HepG2 (cell line): ENCODE measurements around the gene NDUFAF5. TPM values are rescaled to one million over a fixed set of nuclear protein-coding genes. Genes with fewer than 3 reads are reported as not detected.

Experiments
- CENPT ChIP-seq: sonication (generic); formaldehyde crosslinking; IDR thresholded peaks from 2 replicates; pipeline ENCODE4 v1.8.0; 2022; ENCODE audit warnings: low read depth, mild to moderate bottlenecking, moderate library complexity, missing genetic modification reagents
- CREM ChIP-seq, 2 experiments: sonication (generic) in 1 of 2; formaldehyde crosslinking in 1 of 2; IDR thresholded peaks; 2 replicates each; pipeline versions ENCODE4 v1.4.0 to v1.6.1; 2016 to 2020; ENCODE audit warnings: antibody characterized with exemption in 1 of 2, mild to moderate bottlenecking in 1 of 2, missing genetic modification reagents in 1 of 2
- FOXK1 ChIP-seq: sonication (generic); formaldehyde crosslinking; IDR thresholded peaks from 2 replicates; pipeline ENCODE4 v1.4.0; 2020; ENCODE audit warnings: low read depth, missing genetic modification reagents, borderline replicate concordance
- KAT8 ChIP-seq: IDR thresholded peaks from 2 replicates; pipeline ENCODE4 v1.6.1; 2016; ENCODE audit warnings: missing genetic modification reagents, missing compliant biosample characterization
- KDM5A ChIP-seq: fragments of 200-600 bp; sonication (generic); IDR thresholded peaks from 2 replicates; pipeline ENCODE4 v1.7.0; 2018; ENCODE audit warnings: antibody characterized with exemption, mild to moderate bottlenecking, low read length, borderline replicate concordance
- MEIS2 ChIP-seq: sonication (generic); formaldehyde crosslinking; IDR thresholded peaks from 2 replicates; pipeline ENCODE4 v1.9.0; 2021; ENCODE audit warnings: mild to moderate bottlenecking, missing genetic modification reagents
- SIX1 ChIP-seq: sonication (generic); formaldehyde crosslinking; IDR thresholded peaks from 2 replicates; pipeline ENCODE4 v1.4.0; 2020; ENCODE audit warnings: missing genetic modification reagents, borderline replicate concordance
- ZNF224 ChIP-seq: sonication (generic); formaldehyde crosslinking; IDR thresholded peaks from 2 replicates; pipeline ENCODE4 v1.5.0; 2020; ENCODE audit warnings: mild to moderate bottlenecking, missing genetic modification reagents
- ZNF274 ChIP-seq: sonication (generic); formaldehyde crosslinking; IDR thresholded peaks from 2 replicates; pipeline ENCODE4 v1.5.1; 2020; ENCODE audit warnings: mild to moderate bottlenecking, missing genetic modification reagents
- ZNF44 ChIP-seq: sonication (generic); formaldehyde crosslinking; IDR thresholded peaks from 2 replicates; pipeline ENCODE4 v1.5.1; 2020; ENCODE audit warnings: mild to moderate bottlenecking, missing genetic modification reagents
- polyA plus RNA-seq, 8 experiments: library from polyadenylated mRNA; depleted of rRNA in 3 of 8; stranded (reverse) in 7 of 8; unstranded in 1 of 8; fragments of >200 nt; fragmentation: Illumina TruSeq in 4 of 8; extraction: Trizol in 4 of 8; gene quantifications; 2 replicates each; pipeline versions ENCODE4 v1.2.1 to v1.2.3, GENCODE V29; 2011 to 2016; ENCODE audit warnings: low read depth in 4 of 8, missing spikeins in 1 of 8, mixed read lengths in 1 of 8; ENCODE audit not compliant: insufficient read depth in 1 of 8
- total RNA-seq, 5 experiments: library from RNA; depleted of rRNA; stranded (reverse); fragments of >200 nt; fragmentation: Illumina TruSeq; extraction: Trizol; gene quantifications; 2 replicates each; pipeline ENCODE4 v1.2.3, GENCODE V29; 2016; ENCODE audit warnings: low read depth in 1 of 5
- TF ChIP-seq, protein P1 (sequence below): sonication (generic); formaldehyde crosslinking; IDR thresholded peaks from 2 replicates; pipeline ENCODE4 v1.8.1; 2023; ENCODE audit warnings: mild to moderate bottlenecking, inconsistent platforms, moderate library complexity, missing genetic modification reagents, borderline replicate concordance
- TF ChIP-seq, protein P2 (sequence below): sonication (generic); formaldehyde crosslinking; IDR thresholded peaks from 2 replicates; pipeline ENCODE4 v1.8.0; 2023; ENCODE audit warnings: mild to moderate bottlenecking, missing genetic modification reagents
- TF ChIP-seq, protein P3 (sequence below): sonication (generic); formaldehyde crosslinking; IDR thresholded peaks from 2 replicates; pipeline ENCODE4 v1.5.0; 2020; ENCODE audit warnings: mild to moderate bottlenecking, missing genetic modification reagents, borderline replicate concordance
- TF ChIP-seq, protein P4 (sequence below), 2 experiments: sonication (generic) in 1 of 2; formaldehyde crosslinking in 1 of 2; IDR thresholded peaks; 2 replicates each; pipeline versions ENCODE4 v1.4.0 to v1.6.1; 2016 to 2020; ENCODE audit warnings: borderline replicate concordance in 1 of 2, low read depth in 1 of 2, mild to moderate bottlenecking in 1 of 2, missing genetic modification reagents in 1 of 2

NDUFAF5 gene
- total and polyA plus RNA-seq, 2 of the 13 experiments (the other 11 are each of a cell fraction or from before 2014, with no cell fraction given): 23.1 to 66.7 TPM

DNA sequence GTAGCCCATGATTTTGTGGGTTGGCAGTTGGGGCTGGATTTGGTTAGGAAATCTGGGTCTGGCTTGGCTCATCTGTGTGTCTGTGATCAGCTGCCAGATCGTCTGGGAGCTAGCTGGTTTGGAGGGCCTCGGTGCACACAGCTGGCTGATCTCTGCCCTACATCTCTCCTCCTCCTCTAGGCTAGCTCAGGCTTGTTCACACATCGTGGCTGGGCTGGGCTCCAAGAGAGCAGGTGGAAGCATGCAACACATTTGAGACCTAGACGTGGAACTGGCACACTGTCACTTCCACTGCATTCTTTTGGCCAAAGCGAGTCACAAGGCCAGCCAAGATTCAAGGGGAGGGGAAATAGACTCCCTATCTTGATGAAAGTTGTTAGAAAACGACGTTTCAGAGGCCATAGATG, 15.9 kb downstream of the NDUFAF5 start (continued):
- TF ChIP-seq, protein P1, sequence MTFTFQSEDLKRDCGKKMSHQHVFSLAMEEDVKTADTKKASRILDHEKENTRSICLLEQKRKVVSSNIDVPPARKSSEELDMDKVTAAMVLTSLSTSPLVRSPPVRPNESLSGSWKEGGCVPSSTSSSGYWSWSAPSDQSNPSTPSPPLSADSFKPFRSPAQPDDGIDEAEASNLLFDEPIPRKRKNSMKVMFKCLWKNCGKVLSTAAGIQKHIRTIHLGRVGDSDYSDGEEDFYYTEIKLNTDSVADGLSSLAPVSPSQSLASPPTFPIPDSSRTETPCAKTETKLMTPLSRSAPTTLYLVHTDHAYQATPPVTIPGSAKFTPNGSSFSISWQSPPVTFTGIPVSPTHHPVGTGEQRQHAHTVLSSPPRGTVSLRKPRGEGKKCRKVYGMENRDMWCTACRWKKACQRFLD (CRISPR knock-in tag): no peak
- TF ChIP-seq ZNF224 (CRISPR knock-in tag) (no peak), ZNF44 (CRISPR knock-in tag) (no peak), FOXK1 (CRISPR knock-in tag) (no peak), SIX1 (CRISPR knock-in tag) (no peak), KAT8 (CRISPR knock-in tag) (0 out of 2 replicates have a peak, but pooled peaks have one; percentile 18), KDM5A (no peak), MEIS2 (peak; percentile 46; the same call in 1 of the 2 replicates), ZNF274 (CRISPR knock-in tag) (peak; percentile 64; the same call in 1 of the 2 replicates), CENPT (no peak), CREM (IDR thresholded peaks at IDR 0.05) (no peak), CREM (CRISPR knock-in tag; IDR thresholded peaks at IDR 0.05) (no peak)
- TF ChIP-seq, protein P2, sequence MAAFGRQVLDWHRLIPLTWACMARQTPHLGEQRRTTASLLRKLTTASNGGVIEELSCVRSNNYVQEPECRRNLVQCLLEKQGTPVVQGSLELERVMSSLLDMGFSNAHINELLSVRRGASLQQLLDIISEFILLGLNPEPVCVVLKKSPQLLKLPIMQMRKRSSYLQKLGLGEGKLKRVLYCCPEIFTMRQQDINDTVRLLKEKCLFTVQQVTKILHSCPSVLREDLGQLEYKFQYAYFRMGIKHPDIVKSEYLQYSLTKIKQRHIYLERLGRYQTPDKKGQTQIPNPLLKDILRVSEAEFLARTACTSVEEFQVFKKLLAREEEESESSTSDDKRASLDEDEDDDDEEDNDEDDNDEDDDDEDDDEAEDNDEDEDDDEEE (CRISPR knock-in tag): no peak
- TF ChIP-seq, protein P3, sequence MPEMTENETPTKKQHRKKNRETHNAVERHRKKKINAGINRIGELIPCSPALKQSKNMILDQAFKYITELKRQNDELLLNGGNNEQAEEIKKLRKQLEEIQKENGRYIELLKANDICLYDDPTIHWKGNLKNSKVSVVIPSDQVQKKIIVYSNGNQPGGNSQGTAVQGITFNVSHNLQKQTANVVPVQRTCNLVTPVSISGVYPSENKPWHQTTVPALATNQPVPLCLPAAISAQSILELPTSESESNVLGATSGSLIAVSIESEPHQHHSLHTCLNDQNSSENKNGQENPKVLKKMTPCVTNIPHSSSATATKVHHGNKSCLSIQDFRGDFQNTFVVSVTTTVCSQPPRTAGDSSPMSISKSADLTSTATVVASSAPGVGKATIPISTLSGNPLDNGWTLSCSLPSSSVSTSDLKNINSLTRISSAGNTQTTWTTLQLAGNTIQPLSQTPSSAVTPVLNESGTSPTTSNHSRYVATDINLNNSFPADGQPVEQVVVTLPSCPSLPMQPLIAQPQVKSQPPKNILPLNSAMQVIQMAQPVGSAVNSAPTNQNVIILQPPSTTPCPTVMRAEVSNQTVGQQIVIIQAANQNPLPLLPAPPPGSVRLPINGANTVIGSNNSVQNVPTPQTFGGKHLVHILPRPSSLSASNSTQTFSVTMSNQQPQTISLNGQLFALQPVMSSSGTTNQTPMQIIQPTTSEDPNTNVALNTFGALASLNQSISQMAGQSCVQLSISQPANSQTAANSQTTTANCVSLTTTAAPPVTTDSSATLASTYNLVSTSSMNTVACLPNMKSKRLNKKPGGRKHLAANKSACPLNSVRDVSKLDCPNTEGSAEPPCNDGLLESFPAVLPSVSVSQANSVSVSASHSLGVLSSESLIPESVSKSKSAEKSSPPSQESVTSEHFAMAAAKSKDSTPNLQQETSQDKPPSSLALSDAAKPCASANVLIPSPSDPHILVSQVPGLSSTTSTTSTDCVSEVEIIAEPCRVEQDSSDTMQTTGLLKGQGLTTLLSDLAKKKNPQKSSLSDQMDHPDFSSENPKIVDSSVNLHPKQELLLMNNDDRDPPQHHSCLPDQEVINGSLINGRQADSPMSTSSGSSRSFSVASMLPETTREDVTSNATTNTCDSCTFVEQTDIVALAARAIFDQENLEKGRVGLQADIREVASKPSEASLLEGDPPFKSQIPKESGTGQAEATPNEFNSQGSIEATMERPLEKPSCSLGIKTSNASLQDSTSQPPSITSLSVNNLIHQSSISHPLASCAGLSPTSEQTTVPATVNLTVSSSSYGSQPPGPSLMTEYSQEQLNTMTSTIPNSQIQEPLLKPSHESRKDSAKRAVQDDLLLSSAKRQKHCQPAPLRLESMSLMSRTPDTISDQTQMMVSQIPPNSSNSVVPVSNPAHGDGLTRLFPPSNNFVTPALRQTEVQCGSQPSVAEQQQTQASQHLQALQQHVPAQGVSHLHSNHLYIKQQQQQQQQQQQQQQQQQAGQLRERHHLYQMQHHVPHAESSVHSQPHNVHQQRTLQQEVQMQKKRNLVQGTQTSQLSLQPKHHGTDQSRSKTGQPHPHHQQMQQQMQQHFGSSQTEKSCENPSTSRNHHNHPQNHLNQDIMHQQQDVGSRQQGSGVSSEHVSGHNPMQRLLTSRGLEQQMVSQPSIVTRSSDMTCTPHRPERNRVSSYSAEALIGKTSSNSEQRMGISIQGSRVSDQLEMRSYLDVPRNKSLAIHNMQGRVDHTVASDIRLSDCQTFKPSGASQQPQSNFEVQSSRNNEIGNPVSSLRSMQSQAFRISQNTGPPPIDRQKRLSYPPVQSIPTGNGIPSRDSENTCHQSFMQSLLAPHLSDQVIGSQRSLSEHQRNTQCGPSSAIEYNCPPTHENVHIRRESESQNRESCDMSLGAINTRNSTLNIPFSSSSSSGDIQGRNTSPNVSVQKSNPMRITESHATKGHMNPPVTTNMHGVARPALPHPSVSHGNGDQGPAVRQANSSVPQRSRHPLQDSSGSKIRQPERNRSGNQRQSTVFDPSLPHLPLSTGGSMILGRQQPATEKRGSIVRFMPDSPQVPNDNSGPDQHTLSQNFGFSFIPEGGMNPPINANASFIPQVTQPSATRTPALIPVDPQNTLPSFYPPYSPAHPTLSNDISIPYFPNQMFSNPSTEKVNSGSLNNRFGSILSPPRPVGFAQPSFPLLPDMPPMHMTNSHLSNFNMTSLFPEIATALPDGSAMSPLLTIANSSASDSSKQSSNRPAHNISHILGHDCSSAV (CRISPR knock-in tag): no peak
- TF ChIP-seq, protein P4, sequence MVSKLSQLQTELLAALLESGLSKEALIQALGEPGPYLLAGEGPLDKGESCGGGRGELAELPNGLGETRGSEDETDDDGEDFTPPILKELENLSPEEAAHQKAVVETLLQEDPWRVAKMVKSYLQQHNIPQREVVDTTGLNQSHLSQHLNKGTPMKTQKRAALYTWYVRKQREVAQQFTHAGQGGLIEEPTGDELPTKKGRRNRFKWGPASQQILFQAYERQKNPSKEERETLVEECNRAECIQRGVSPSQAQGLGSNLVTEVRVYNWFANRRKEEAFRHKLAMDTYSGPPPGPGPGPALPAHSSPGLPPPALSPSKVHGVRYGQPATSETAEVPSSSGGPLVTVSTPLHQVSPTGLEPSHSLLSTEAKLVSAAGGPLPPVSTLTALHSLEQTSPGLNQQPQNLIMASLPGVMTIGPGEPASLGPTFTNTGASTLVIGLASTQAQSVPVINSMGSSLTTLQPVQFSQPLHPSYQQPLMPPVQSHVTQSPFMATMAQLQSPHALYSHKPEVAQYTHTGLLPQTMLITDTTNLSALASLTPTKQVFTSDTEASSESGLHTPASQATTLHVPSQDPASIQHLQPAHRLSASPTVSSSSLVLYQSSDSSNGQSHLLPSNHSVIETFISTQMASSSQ (IDR thresholded peaks at IDR 0.05; ENCODE audit: low read depth): no peak
- TF ChIP-seq, protein P4 (CRISPR knock-in tag; IDR thresholded peaks at IDR 0.05; ENCODE audit: borderline replicate concordance): peak; percentile 53; the same call in 1 of the 2 replicates
